GM21360 (cell line): ENCODE data around the gene BABAM2.
"Not testable (repeated sequence)": the region's sequence is repeated elsewhere in the genome, so short reads cannot be mapped to it uniquely, and the experiment has no call there.

ENCODE experiments used
- ATAC-seq: cut with Tn5 transposase; IDR thresholded peaks from one replicate; pipeline ENCODE4 v1.9.1; 2021; ENCODE audit warnings: mild to moderate bottlenecking, moderate library complexity; ENCODE audit not compliant: unreplicated experiment

Gene BABAM2

GRCh38 chr2:27972311-27972710, 81.8 kb downstream of the BABAM2 start:
- ATAC-seq = no peak

DNA sequence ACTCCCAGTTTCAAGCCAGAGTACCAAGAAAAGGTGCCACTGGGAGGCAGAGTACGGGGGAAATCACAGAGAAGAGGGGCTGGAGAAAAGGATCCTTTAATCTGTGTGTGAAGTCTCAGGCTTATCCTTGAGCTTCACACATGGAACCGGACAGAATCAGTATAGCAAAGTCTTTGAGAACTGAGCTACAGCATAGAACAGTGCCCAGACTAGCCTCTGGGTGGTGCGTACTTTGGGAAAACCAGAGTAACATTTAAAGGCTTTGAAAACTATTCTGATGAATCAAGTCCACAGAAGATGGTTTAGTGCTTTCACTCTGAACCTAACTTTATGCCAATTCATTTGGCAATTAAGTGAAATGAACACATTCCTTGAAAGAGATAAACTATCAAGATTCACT, 83.1 kb downstream of the BABAM2 start:
- no peak for ATAC-seq

DNA sequence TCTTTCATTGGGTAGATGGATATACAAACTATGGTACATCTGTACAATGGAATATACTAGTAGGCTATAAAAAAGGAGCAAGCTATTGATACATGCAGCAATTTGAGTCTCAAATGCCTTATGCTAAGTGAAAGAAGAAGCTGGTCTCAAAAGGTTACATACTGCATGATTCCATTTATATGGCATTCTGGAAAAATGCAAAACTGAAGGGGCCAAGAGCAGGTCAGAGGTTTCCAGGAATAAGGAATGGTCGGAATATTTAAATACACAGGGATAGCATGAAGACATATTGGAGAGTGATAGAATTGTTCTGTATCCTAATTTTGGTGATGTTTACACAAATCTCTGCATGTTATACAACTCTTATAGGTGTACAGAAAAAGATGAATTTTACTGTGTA, 85.8 kb downstream of the BABAM2 start:
- no peak for ATAC-seq

- ATAC-seq = no peak
These were observed 87.3 kb downstream of the BABAM2 start for GRCh38 chr2:27977731-27978312.

- not testable (repeated sequence) for ATAC-seq
These were observed 88.2 kb downstream of the BABAM2 start for GRCh38 chr2:27978761-27979160.

GRCh38 chr2:27980242-27980641, 89.7 kb downstream of the BABAM2 start:
- no peak for ATAC-seq

- ATAC-seq = no peak
These were observed 93.6 kb downstream of the BABAM2 start for GRCh38 chr2:27984153-27984552.

- no peak for ATAC-seq
These were observed 97.8 kb downstream of the BABAM2 start for GRCh38 chr2:27988306-27988705.

DNA sequence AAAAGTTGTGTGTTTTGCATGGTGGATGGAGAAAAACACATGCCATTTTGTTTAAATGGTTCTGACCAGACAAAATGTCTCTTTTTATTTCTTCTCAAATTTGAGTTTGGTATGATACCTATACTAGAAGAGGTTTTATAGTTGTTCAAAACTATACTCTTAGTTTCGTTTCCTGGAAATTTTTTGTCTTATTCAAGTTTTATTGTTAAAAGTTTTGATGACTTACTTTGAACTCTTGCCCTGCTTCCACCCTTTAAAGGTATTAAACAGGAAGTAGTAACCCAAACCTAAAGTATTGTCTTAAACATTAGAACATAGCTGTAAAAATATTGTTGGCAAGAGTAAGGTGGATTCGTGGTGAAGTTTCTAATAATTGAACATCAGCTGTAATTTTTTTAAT, 98.2 kb downstream of the BABAM2 start:
- ATAC-seq = no peak

- no peak for ATAC-seq
These were observed 98.6 kb downstream of the BABAM2 start for GRCh38 chr2:27989149-27989548.

DNA sequence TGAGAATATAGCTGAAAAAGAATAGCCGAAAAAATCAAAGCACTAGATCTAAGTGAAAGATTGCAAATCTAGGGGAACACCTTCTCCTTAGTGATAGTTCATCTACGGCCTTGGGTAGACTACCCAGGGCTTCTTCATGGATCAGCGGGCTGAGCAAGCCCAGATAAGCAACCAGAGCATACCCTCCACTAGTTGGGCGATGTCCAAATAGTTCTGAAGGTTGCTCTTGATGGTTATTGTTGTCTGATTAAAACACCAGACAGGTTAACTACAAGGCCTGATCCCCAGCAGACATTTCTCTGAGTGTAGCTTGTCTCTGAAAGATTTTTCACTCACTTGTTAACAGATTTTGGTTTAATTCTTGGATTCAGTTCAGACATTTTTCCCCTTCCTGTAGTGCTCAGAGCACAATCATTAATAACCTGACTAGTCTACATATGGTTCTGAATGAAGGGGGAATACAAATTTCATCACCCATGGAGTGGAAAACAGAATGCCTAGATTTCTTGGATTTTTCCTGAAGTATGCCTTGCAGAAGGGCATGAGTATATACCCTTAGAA, 99.6 kb downstream of the BABAM2 start:
- ATAC-seq = no peak

DNA sequence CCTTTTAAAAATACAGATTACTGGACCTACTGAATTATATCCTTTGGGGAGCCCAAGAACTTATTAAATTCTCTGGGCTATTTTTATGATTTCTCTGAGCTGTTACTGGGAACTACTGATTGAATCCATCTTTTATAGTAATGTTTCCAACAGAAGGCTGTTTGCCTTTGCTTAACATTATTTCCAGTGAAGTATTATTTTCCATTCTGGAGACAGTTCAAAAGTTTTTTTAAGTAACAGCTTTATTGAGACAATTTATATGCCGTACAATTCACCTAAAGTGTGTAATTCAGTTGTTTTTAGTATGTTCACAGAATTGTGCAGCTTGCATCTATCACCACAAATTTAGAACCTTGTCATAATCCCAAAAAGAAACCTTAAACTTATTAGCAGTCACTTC, 100.6 kb downstream of the BABAM2 start:
- ATAC-seq = no peak

- ATAC-seq = no peak
These were observed 102.4 kb downstream of the BABAM2 start for GRCh38 chr2:27992787-27993401.

DNA sequence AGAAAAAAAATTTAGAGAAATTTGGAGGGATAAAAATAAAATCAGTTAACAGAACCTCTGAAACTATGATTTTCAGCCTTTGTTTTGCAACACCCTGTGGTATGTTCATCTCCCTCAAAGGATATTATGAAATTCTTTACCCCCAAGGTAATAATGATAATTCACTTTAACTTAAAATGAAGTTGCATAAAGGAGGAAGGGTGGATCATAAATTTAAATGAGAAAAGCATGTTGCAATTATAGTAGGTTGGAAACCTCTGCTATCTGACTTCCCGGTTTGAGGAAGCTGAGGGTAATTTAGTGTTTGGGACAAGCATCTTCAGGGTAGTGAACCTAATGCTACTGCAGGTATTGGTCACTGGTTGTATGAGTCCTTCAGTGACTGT, 102.9 kb downstream of the BABAM2 start:
- ATAC-seq = no peak

- no peak for ATAC-seq
These were observed 103.6 kb downstream of the BABAM2 start for GRCh38 chr2:27993950-27994728.

GRCh38 chr2:27996156-27996922, 105.8 kb downstream of the BABAM2 start:
- ATAC-seq = no peak

GRCh38 chr2:28000287-28000686, 109.8 kb downstream of the BABAM2 start:
- no peak for ATAC-seq

DNA sequence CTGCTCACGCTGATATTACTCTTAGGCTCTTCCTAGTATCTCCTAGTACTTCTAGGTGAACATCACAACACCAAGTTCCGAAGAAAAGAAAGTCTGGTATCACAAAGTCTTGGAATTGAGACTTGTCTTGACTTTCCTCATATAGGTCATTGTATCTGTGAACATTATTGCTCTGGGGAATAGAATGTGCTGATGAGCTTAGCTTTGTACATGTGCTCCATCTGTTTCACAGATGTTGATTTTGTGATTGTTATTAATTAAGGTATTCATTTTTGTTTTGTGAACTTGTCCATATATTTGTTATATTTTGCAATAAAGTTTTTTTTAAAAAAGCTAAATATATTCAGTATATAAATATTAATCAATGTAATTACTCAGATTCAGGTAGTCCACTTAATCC, 111.7 kb downstream of the BABAM2 start:
- ATAC-seq = no peak

- no peak for ATAC-seq
These were observed 113.6 kb downstream of the BABAM2 start for GRCh38 chr2:28004086-28004485.

DNA sequence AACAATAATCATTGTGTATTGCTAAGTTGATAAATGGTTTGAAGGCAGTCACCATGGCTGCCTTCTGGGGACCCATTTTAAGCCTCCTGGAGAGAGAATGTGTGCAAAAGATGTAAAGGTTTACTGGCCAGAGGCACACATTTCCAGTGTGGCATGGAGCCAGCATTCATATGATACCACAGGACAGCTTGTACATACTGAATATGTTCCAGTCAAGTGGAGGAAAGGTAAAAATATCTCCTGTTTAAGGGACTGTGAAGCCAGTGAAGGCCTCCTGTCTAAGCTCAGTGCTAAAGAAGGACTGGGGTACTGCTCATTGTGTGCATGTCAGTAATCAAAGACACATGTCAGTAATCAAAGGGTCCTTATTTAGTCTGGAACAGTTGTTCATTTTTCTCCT, 119.2 kb downstream of the BABAM2 start:
- no peak for ATAC-seq

- no peak for ATAC-seq
These were observed 120.8 kb downstream of the BABAM2 start for GRCh38 chr2:28011322-28011737.
